ENCODE data around the gene CDKN2B.

GRCh38 chr9:21972361-21972760 lies 36.7 kb downstream of the CDKN2B start:
- no peak for TF ChIP-seq EP300 (IDR thresholded peaks at IDR 0.05; ENCODE audit: borderline replicate concordance in 1 of 2, low read depth in 1 of 2, low read length in 1 of 2)
- no peak for TF ChIP-seq TAF1 (IDR thresholded peaks at IDR 0.05; ENCODE audit: borderline replicate concordance, low read depth, low read length)
- TF ChIP-seq CHD2 (IDR thresholded peaks at IDR 0.05; ENCODE audit: low read length, partially characterized antibody) = no peak
- TF ChIP-seq CTCF (IDR thresholded peaks at IDR 0.05) = no peak
- TF ChIP-seq FOXM1 (IDR thresholded peaks at IDR 0.05; ENCODE audit: low read depth) = no peak
- no peak for TF ChIP-seq RXRA (IDR thresholded peaks at IDR 0.05; ENCODE audit: borderline replicate concordance, low read depth)
- no peak for TF ChIP-seq GABPA (IDR thresholded peaks at IDR 0.05; ENCODE audit: low read depth)
- no peak for TF ChIP-seq JUND (IDR thresholded peaks at IDR 0.05)
- TF ChIP-seq RCOR1 (IDR thresholded peaks at IDR 0.05; ENCODE audit: low read length) = no peak
- TF ChIP-seq EZH2phosphoT487 (IDR thresholded peaks at IDR 0.05; ENCODE audit: borderline replicate concordance, low read depth) = no peak
- TF ChIP-seq GATA2 (CRISPR knock-in tag; IDR thresholded peaks at IDR 0.05) = no peak
- TF ChIP-seq RAD21 (IDR thresholded peaks at IDR 0.05; ENCODE audit: low read length) = no peak
- TF ChIP-seq RFX5 (IDR thresholded peaks at IDR 0.05; ENCODE audit: low read length) = no peak

Measured in SK-N-SH (cell line).